H1 (cell line): ENCODE data around the gene CHST8. TPM values are rescaled to one million over a fixed set of nuclear protein-coding genes. Genes with fewer than 3 reads are reported as not detected.

Experiments used
- CTCF ChIA-PET: fragments of 300-600 bp; sonication (Branson Sonifier 250); formaldehyde crosslinking; loops from one replicate; lab custom pipeline; 2021; ENCODE audit not compliant: partially characterized antibody; lab: Charles Lee
- POLR2A ChIA-PET: fragments of 300-600 bp; sonication (Branson Sonifier 250); formaldehyde crosslinking; loops from one replicate; lab custom pipeline; 2021; ENCODE audit warnings: inconsistent platforms; ENCODE audit not compliant: partially characterized antibody; lab: Charles Lee
- DNase-seq, 2 experiments: peaks; one replicate each; pipeline versions ENCODE4 v3.0.0 to v3.0.0-alpha.2; 2010 to 2022; ENCODE audit warnings: low spot score in 2 of 2, low read depth in 1 of 2, mixed read lengths in 1 of 2
- FAIRE-seq: peaks from 2 replicates; lab custom pipeline; 2011; peaks lifted over from hg19 to GRCh38; lab: Jason Lieb, UNC
- H2AFZ ChIP-seq: 2 replicates; pipeline ENCODE4 v1.8.1; 2012; ENCODE audit warnings: low read length, inconsistent platforms
- H2AK5ac ChIP-seq: 2 replicates; pipeline ENCODE4 v1.6.1; 2013; ENCODE audit warnings: low read depth, low read length
- H2BK120ac ChIP-seq: replicated peaks from 2 replicates; pipeline ENCODE3; 2013; ENCODE audit warnings: low read depth, low read length, inconsistent platforms
- H2BK12ac ChIP-seq: 2 replicates; pipeline ENCODE4 v1.6.1; 2013; ENCODE audit warnings: low read depth, low read length
- H2BK15ac ChIP-seq: 2 replicates; pipeline ENCODE4 v1.6.1; 2013; ENCODE audit warnings: low read length
- H2BK20ac ChIP-seq: 2 replicates; pipeline ENCODE4 v1.6.1; 2013; ENCODE audit warnings: low read length
- H2BK5ac ChIP-seq: 2 replicates; pipeline ENCODE4 v1.6.1; 2013; ENCODE audit warnings: low read depth, low read length
- H3K14ac ChIP-seq: 2 replicates; pipeline ENCODE4 v1.6.1; 2013; ENCODE audit warnings: inconsistent platforms; ENCODE audit not compliant: insufficient read length
- H3K18ac ChIP-seq: 2 replicates; pipeline ENCODE4 v1.6.1; 2013; ENCODE audit warnings: low read length; ENCODE audit errors: extremely low read depth
- H3K23ac ChIP-seq: 2 replicates; pipeline ENCODE4 v1.6.1; 2013; ENCODE audit warnings: inconsistent platforms; ENCODE audit not compliant: insufficient read length
- H3K23me2 ChIP-seq: 2 replicates; pipeline ENCODE4 v1.6.1; 2013; ENCODE audit warnings: low read depth, low read length
- H3K27ac ChIP-seq: 2 replicates; pipeline ENCODE4 v1.6.1; 2011; ENCODE audit warnings: low read depth, low read length, inconsistent platforms
- H3K27me3 ChIP-seq, 4 experiments: replicated peaks in 1 of 4; 1 replicate in 1 of 4; 2 replicates in 3 of 4; pipeline versions ENCODE4 v1.6.1 to v1.8.1; 2011 to 2013; ENCODE audit warnings: low read length in 3 of 4, mild to moderate bottlenecking in 3 of 4, inconsistent platforms in 2 of 4, mixed read lengths in 2 of 4, moderate library complexity in 1 of 4; ENCODE audit not compliant: control insufficient read depth in 3 of 4, insufficient read depth in 3 of 4; ENCODE audit errors: extremely low read depth in 1 of 4
- H3K36me3 ChIP-seq, 4 experiments: 2 replicates each; pipeline versions ENCODE4 v1.6.1 to v1.8.1; 2011 to 2013; ENCODE audit warnings: mild to moderate bottlenecking in 4 of 4, low read length in 3 of 4, moderate library complexity in 2 of 4, control low read depth in 1 of 4, inconsistent platforms in 1 of 4; ENCODE audit not compliant: insufficient read depth in 4 of 4, control insufficient read depth in 2 of 4
- H3K4ac ChIP-seq: replicated peaks from 2 replicates; pipeline ENCODE3; 2013; ENCODE audit warnings: low read length, low read depth, mixed read lengths, inconsistent platforms; ENCODE audit not compliant: insufficient read length
- H3K4me1 ChIP-seq, 4 experiments: replicated peaks in 1 of 4; 1 replicate in 1 of 4; 2 replicates in 3 of 4; pipeline versions ENCODE4 v1.6.1 to v1.8.1; 2011 to 2013; ENCODE audit warnings: low read length in 3 of 4, inconsistent platforms in 2 of 4, mixed read lengths in 1 of 4; ENCODE audit not compliant: insufficient read depth in 4 of 4, control insufficient read depth in 3 of 4
- H3K4me2 ChIP-seq, 2 experiments: 2 replicates each; pipeline versions ENCODE4 v1.6.1 to v1.8.1; 2011 to 2013; ENCODE audit warnings: low read depth in 2 of 2, low read length in 2 of 2, control low read depth in 1 of 2, inconsistent platforms in 1 of 2, mild to moderate bottlenecking in 1 of 2; ENCODE audit not compliant: insufficient read depth in 1 of 2
- H3K4me3 ChIP-seq, 4 experiments: fragments of 200-600, 300-600 bp in 1 of 4; sonication (generic), shearing (Covaris generic), sonication (Bioruptor Twin) in 1 of 4; 2 replicates each; pipeline versions ENCODE4 v1.5.1 to v1.8.1; 2011 to 2016; ENCODE audit warnings: low read length in 4 of 4, low read depth in 3 of 4, control low read depth in 2 of 4, inconsistent platforms in 2 of 4, mild to moderate bottlenecking in 2 of 4, mixed read lengths in 1 of 4, moderate library complexity in 1 of 4; ENCODE audit not compliant: insufficient read depth in 2 of 4; ENCODE audit errors: extremely low read depth in 1 of 4
- H3K56ac ChIP-seq: replicated peaks from 2 replicates; pipeline ENCODE3; 2013; ENCODE audit warnings: low read depth, mild to moderate bottlenecking, mixed read lengths, low read length, inconsistent platforms; ENCODE audit not compliant: insufficient read length
- H3K79me1 ChIP-seq: 2 replicates; pipeline ENCODE4 v1.6.1; 2013; ENCODE audit warnings: low read depth, low read length, control low read depth
- H3K79me2 ChIP-seq, 2 experiments: 2 replicates each; pipeline versions ENCODE4 v1.6.1 to v1.8.1; 2012 to 2013; ENCODE audit warnings: low read length in 2 of 2, mild to moderate bottlenecking in 2 of 2, inconsistent platforms in 1 of 2; ENCODE audit not compliant: insufficient read depth in 2 of 2, control insufficient read depth in 1 of 2
- H3K9ac ChIP-seq, 4 experiments: replicated peaks in 1 of 4; 1 replicate in 1 of 4; 2 replicates in 3 of 4; pipeline versions ENCODE4 v1.6.1 to v1.8.1; 2011 to 2013; ENCODE audit warnings: low read depth in 3 of 4, low read length in 3 of 4, control low read depth in 2 of 4, mild to moderate bottlenecking in 2 of 4, moderate library complexity in 2 of 4, inconsistent platforms in 1 of 4; ENCODE audit errors: extremely low read depth in 1 of 4
- H3K9me3 ChIP-seq, 2 experiments: 2 replicates each; pipeline versions ENCODE4 v1.6.1 to v1.8.1; 2012 to 2013; ENCODE audit warnings: mild to moderate bottlenecking in 2 of 2, moderate library complexity in 2 of 2, control low read depth in 1 of 2, inconsistent platforms in 1 of 2, low read depth in 1 of 2, low read length in 1 of 2, mixed read lengths in 1 of 2; ENCODE audit not compliant: insufficient read depth in 2 of 2
- H4K20me1 ChIP-seq, 2 experiments: replicated peaks in 1 of 2; 2 replicates each; pipeline versions ENCODE3 to v1.8.1; 2011 to 2013; ENCODE audit warnings: inconsistent platforms in 2 of 2, low read length in 2 of 2, mild to moderate bottlenecking in 1 of 2; ENCODE audit not compliant: insufficient read depth in 2 of 2, control insufficient read depth in 1 of 2
- H4K5ac ChIP-seq: 2 replicates; pipeline ENCODE4 v1.6.1; 2013; ENCODE audit warnings: low read length, low read depth, mixed read lengths, inconsistent platforms; ENCODE audit not compliant: insufficient read length
- H4K8ac ChIP-seq: 2 replicates; pipeline ENCODE4 v1.8.0; 2013; ENCODE audit warnings: mild to moderate bottlenecking, moderate library complexity, low read length, inconsistent platforms; ENCODE audit not compliant: insufficient read depth; ENCODE audit errors: extremely low read depth
- H4K91ac ChIP-seq: replicated peaks from 2 replicates; pipeline ENCODE3; 2013; ENCODE audit warnings: low read length, mixed read lengths, inconsistent platforms; ENCODE audit not compliant: insufficient read length
- CREB1 ChIP-seq: IDR thresholded peaks from 2 replicates; pipeline ENCODE4 v1.6.1; 2012; ENCODE audit warnings: inconsistent platforms
- SAP30 ChIP-seq: fragments of 300-600 bp; sonication (generic); IDR thresholded peaks from 2 replicates; pipeline ENCODE4 v1.7.1; 2012; ENCODE audit warnings: low read length, moderate library complexity, mild to moderate bottlenecking, inconsistent platforms; ENCODE audit not compliant: insufficient read depth, insufficient replicate concordance
- WGBS, 2 experiments: shearing (Covaris generic) in 1 of 2; methylation state at CpG; one replicate each; pipeline versions ENCODE4 v1.1.6 to v1.1.7; 2013 to 2015; ENCODE audit warnings: low lambda C conversion rate in 2 of 2, mixed read lengths in 2 of 2, inconsistent platforms in 1 of 2, low coverage in 1 of 2, missing lambda C conversion rate in 1 of 2; ENCODE audit not compliant: insufficient replicate concordance in 2 of 2, insufficient coverage in 1 of 2, insufficient read length in 1 of 2; ENCODE audit errors: extremely low coverage in 1 of 2, missing lambda C conversion rate in 1 of 2; 5-methylcytosine and 5-hydroxymethylcytosine counted together
- polyA plus RNA-seq, 7 experiments: library from polyadenylated mRNA; depleted of rRNA in 3 of 7; stranded (reverse) in 5 of 7; unstranded in 2 of 7; fragments of >200 nt in 5 of 7; fragments of 200-250 nt in 2 of 7; gene quantifications; 1 replicate in 5 of 7; 2 replicates in 1 of 7; 4 replicates in 1 of 7; pipeline versions ENCODE4 v1.2.1 to v1.2.3, GENCODE V29; 2011 to 2013; ENCODE audit warnings: missing spikeins in 2 of 7, mixed read lengths in 2 of 7
- total RNA-seq: library from RNA; stranded (reverse); fragmentation: NEBNext Ultra II Directional; extraction: Animal tissue kit (Norgen Biotek cat#: 25700); gene quantifications from 2 replicates; pipeline ENCODE4 v1.2.1, GENCODE V29; 2021

Gene CHST8
- total and polyA plus RNA-seq, 2 of the 8 experiments (the other 6 are each of a cell fraction or from before 2014, with no cell fraction given): 10.8 to 28.2 TPM

GRCh38 chr19:33731881-33732280, 110.1 kb downstream of the CHST8 start:
- Histone ChIP-seq H3K4ac (no peak overlapping the region), H3K23ac (no peak overlapping the region), H2BK12ac (no peak overlapping the region)
- WGBS, 2 experiments: 86% methylated on average over 7 of the region's 7 CpGs; no CpG with 5 or more reads in 1 of the 2 experiments
- no peak for TF ChIP-seq SAP30
- no peak for TF ChIP-seq CREB1
- TF ChIP-seq, all 59 proteins: peak for 0
- Histone ChIP-seq H3K9ac (no peak overlapping the region), H3K4me1 (peaks cover 0 to 5% (median 2%) of the 10 kb centered on the region in 4 experiments; a peak in 3 of 7 replicates), H4K91ac (no peak overlapping the region), H3K27ac (no peak overlapping the region), H3K14ac (no peak overlapping the region), H3K18ac (no peak overlapping the region), H2BK20ac (no peak overlapping the region), H2BK15ac (no peak overlapping the region), H3K9me3 (peaks cover 4 to 6% of the 10 kb centered on the region in 2 experiments; a peak in 2 of 4 replicates), H2BK5ac (no peak overlapping the region), H3K23me2 (0 out of 2 replicates have a peak, but pooled peaks cover 1% of the 10 kb centered on the region), H3K36me3 (no peaks in the 10 kb centered on the region), H4K20me1 (peaks cover 0 to 4% of the 10 kb centered on the region in 2 experiments), H4K5ac (no peak overlapping the region), H3K4me3 (no peak overlapping the region), H3K79me1 (no peaks in the 10 kb centered on the region), H2BK120ac (no peak overlapping the region), H2AFZ (no peak overlapping the region), H3K79me2 (no peaks in the 10 kb centered on the region), H2AK5ac (no peak overlapping the region), H3K56ac (no peak overlapping the region), H3K27me3 (no peaks in the 10 kb centered on the region), H3K4me2 (no peak overlapping the region), H4K8ac (no peak overlapping the region)
- FAIRE-seq: no peak
- ChIA-PET CTCF (interaction anchor here (0.8 to 1.4 kb wide), 3 partner anchors 12 to 207 kb away, joined by 3 to 4 read pairs (median 4); no protein-coding TSS in a partner anchor), POLR2A (interaction anchor here (0.5 kb wide), 1 partner anchor 12 kb away, joined by 3 read pairs; no protein-coding TSS in a partner anchor)
- no peak for DNase-seq
